H1 (cell line): ENCODE results near the gene USP3. TPM values are rescaled to one million over a fixed set of nuclear protein-coding genes. Genes with fewer than 3 reads are reported as not detected.

Experiments used
- CTCF ChIA-PET: fragments of 300-600 bp; sonication (Branson Sonifier 250); formaldehyde crosslinking; loops from one replicate; lab custom pipeline; 2021; ENCODE audit not compliant: partially characterized antibody; lab: Charles Lee
- POLR2A ChIA-PET: fragments of 300-600 bp; sonication (Branson Sonifier 250); formaldehyde crosslinking; loops from one replicate; lab custom pipeline; 2021; ENCODE audit warnings: inconsistent platforms; ENCODE audit not compliant: partially characterized antibody; lab: Charles Lee
- DNase-seq, 2 experiments: peaks; one replicate each; pipeline versions ENCODE4 v3.0.0 to v3.0.0-alpha.2; 2010 to 2022; ENCODE audit warnings: low spot score in 2 of 2, low read depth in 1 of 2, mixed read lengths in 1 of 2
- FAIRE-seq: peaks from 2 replicates; lab custom pipeline; 2011; peaks lifted over from hg19 to GRCh38; lab: Jason Lieb, UNC
- H2AFZ ChIP-seq: 2 replicates; pipeline ENCODE4 v1.8.1; 2012; ENCODE audit warnings: low read length, inconsistent platforms
- H2AK5ac ChIP-seq: 2 replicates; pipeline ENCODE4 v1.6.1; 2013; ENCODE audit warnings: low read depth, low read length
- H2BK120ac ChIP-seq: replicated peaks from 2 replicates; pipeline ENCODE3; 2013; ENCODE audit warnings: low read depth, low read length, inconsistent platforms
- H2BK12ac ChIP-seq: 2 replicates; pipeline ENCODE4 v1.6.1; 2013; ENCODE audit warnings: low read depth, low read length
- H2BK15ac ChIP-seq: 2 replicates; pipeline ENCODE4 v1.6.1; 2013; ENCODE audit warnings: low read length
- H2BK20ac ChIP-seq: 2 replicates; pipeline ENCODE4 v1.6.1; 2013; ENCODE audit warnings: low read length
- H2BK5ac ChIP-seq: 2 replicates; pipeline ENCODE4 v1.6.1; 2013; ENCODE audit warnings: low read depth, low read length
- H3K14ac ChIP-seq: 2 replicates; pipeline ENCODE4 v1.6.1; 2013; ENCODE audit warnings: inconsistent platforms; ENCODE audit not compliant: insufficient read length
- H3K18ac ChIP-seq: 2 replicates; pipeline ENCODE4 v1.6.1; 2013; ENCODE audit warnings: low read length; ENCODE audit errors: extremely low read depth
- H3K23ac ChIP-seq: 2 replicates; pipeline ENCODE4 v1.6.1; 2013; ENCODE audit warnings: inconsistent platforms; ENCODE audit not compliant: insufficient read length
- H3K23me2 ChIP-seq: 2 replicates; pipeline ENCODE4 v1.6.1; 2013; ENCODE audit warnings: low read depth, low read length
- H3K27ac ChIP-seq: 2 replicates; pipeline ENCODE4 v1.6.1; 2011; ENCODE audit warnings: low read depth, low read length, inconsistent platforms
- H3K27me3 ChIP-seq, 4 experiments: replicated peaks in 1 of 4; 1 replicate in 1 of 4; 2 replicates in 3 of 4; pipeline versions ENCODE4 v1.6.1 to v1.8.1; 2011 to 2013; ENCODE audit warnings: low read length in 3 of 4, mild to moderate bottlenecking in 3 of 4, inconsistent platforms in 2 of 4, mixed read lengths in 2 of 4, moderate library complexity in 1 of 4; ENCODE audit not compliant: control insufficient read depth in 3 of 4, insufficient read depth in 3 of 4; ENCODE audit errors: extremely low read depth in 1 of 4
- H3K36me3 ChIP-seq, 4 experiments: 2 replicates each; pipeline versions ENCODE4 v1.6.1 to v1.8.1; 2011 to 2013; ENCODE audit warnings: mild to moderate bottlenecking in 4 of 4, low read length in 3 of 4, moderate library complexity in 2 of 4, control low read depth in 1 of 4, inconsistent platforms in 1 of 4; ENCODE audit not compliant: insufficient read depth in 4 of 4, control insufficient read depth in 2 of 4
- H3K4ac ChIP-seq: replicated peaks from 2 replicates; pipeline ENCODE3; 2013; ENCODE audit warnings: low read length, low read depth, mixed read lengths, inconsistent platforms; ENCODE audit not compliant: insufficient read length
- H3K4me1 ChIP-seq, 4 experiments: replicated peaks in 1 of 4; 1 replicate in 1 of 4; 2 replicates in 3 of 4; pipeline versions ENCODE4 v1.6.1 to v1.8.1; 2011 to 2013; ENCODE audit warnings: low read length in 3 of 4, inconsistent platforms in 2 of 4, mixed read lengths in 1 of 4; ENCODE audit not compliant: insufficient read depth in 4 of 4, control insufficient read depth in 3 of 4
- H3K4me2 ChIP-seq, 2 experiments: 2 replicates each; pipeline versions ENCODE4 v1.6.1 to v1.8.1; 2011 to 2013; ENCODE audit warnings: low read depth in 2 of 2, low read length in 2 of 2, control low read depth in 1 of 2, inconsistent platforms in 1 of 2, mild to moderate bottlenecking in 1 of 2; ENCODE audit not compliant: insufficient read depth in 1 of 2
- H3K4me3 ChIP-seq, 4 experiments: fragments of 200-600, 300-600 bp in 1 of 4; sonication (generic), shearing (Covaris generic), sonication (Bioruptor Twin) in 1 of 4; 2 replicates each; pipeline versions ENCODE4 v1.5.1 to v1.8.1; 2011 to 2016; ENCODE audit warnings: low read length in 4 of 4, low read depth in 3 of 4, control low read depth in 2 of 4, inconsistent platforms in 2 of 4, mild to moderate bottlenecking in 2 of 4, mixed read lengths in 1 of 4, moderate library complexity in 1 of 4; ENCODE audit not compliant: insufficient read depth in 2 of 4; ENCODE audit errors: extremely low read depth in 1 of 4
- H3K56ac ChIP-seq: replicated peaks from 2 replicates; pipeline ENCODE3; 2013; ENCODE audit warnings: low read depth, mild to moderate bottlenecking, mixed read lengths, low read length, inconsistent platforms; ENCODE audit not compliant: insufficient read length
- H3K79me1 ChIP-seq: 2 replicates; pipeline ENCODE4 v1.6.1; 2013; ENCODE audit warnings: low read depth, low read length, control low read depth
- H3K79me2 ChIP-seq, 2 experiments: 2 replicates each; pipeline versions ENCODE4 v1.6.1 to v1.8.1; 2012 to 2013; ENCODE audit warnings: low read length in 2 of 2, mild to moderate bottlenecking in 2 of 2, inconsistent platforms in 1 of 2; ENCODE audit not compliant: insufficient read depth in 2 of 2, control insufficient read depth in 1 of 2
- H3K9ac ChIP-seq, 4 experiments: replicated peaks in 1 of 4; 1 replicate in 1 of 4; 2 replicates in 3 of 4; pipeline versions ENCODE4 v1.6.1 to v1.8.1; 2011 to 2013; ENCODE audit warnings: low read depth in 3 of 4, low read length in 3 of 4, control low read depth in 2 of 4, mild to moderate bottlenecking in 2 of 4, moderate library complexity in 2 of 4, inconsistent platforms in 1 of 4; ENCODE audit errors: extremely low read depth in 1 of 4
- H3K9me3 ChIP-seq, 2 experiments: 2 replicates each; pipeline versions ENCODE4 v1.6.1 to v1.8.1; 2012 to 2013; ENCODE audit warnings: mild to moderate bottlenecking in 2 of 2, moderate library complexity in 2 of 2, control low read depth in 1 of 2, inconsistent platforms in 1 of 2, low read depth in 1 of 2, low read length in 1 of 2, mixed read lengths in 1 of 2; ENCODE audit not compliant: insufficient read depth in 2 of 2
- H4K20me1 ChIP-seq, 2 experiments: replicated peaks in 1 of 2; 2 replicates each; pipeline versions ENCODE3 to v1.8.1; 2011 to 2013; ENCODE audit warnings: inconsistent platforms in 2 of 2, low read length in 2 of 2, mild to moderate bottlenecking in 1 of 2; ENCODE audit not compliant: insufficient read depth in 2 of 2, control insufficient read depth in 1 of 2
- H4K5ac ChIP-seq: 2 replicates; pipeline ENCODE4 v1.6.1; 2013; ENCODE audit warnings: low read length, low read depth, mixed read lengths, inconsistent platforms; ENCODE audit not compliant: insufficient read length
- H4K8ac ChIP-seq: 2 replicates; pipeline ENCODE4 v1.8.0; 2013; ENCODE audit warnings: mild to moderate bottlenecking, moderate library complexity, low read length, inconsistent platforms; ENCODE audit not compliant: insufficient read depth; ENCODE audit errors: extremely low read depth
- H4K91ac ChIP-seq: replicated peaks from 2 replicates; pipeline ENCODE3; 2013; ENCODE audit warnings: low read length, mixed read lengths, inconsistent platforms; ENCODE audit not compliant: insufficient read length
- E2F6 ChIP-seq: IDR thresholded peaks from 2 replicates; pipeline ENCODE4 v1.6.1; 2012; ENCODE audit warnings: inconsistent platforms
- FOSL1 ChIP-seq: IDR thresholded peaks from 2 replicates; pipeline ENCODE4 v1.6.1; 2011; ENCODE audit warnings: mild to moderate bottlenecking, low read depth, low read length, moderate library complexity; ENCODE audit not compliant: insufficient read depth
- KDM1A ChIP-seq: fragments of 200-600, 300-600 bp; sonication (generic); IDR thresholded peaks from 2 replicates; pipeline ENCODE4 v1.7.1; 2016; ENCODE audit warnings: mild to moderate bottlenecking, low read length, borderline replicate concordance
- KDM5A ChIP-seq: fragments of 200-600 bp; IDR thresholded peaks from 2 replicates; pipeline ENCODE4 v1.7.1; 2012; ENCODE audit warnings: mild to moderate bottlenecking, low read length, inconsistent platforms, mixed read lengths
- MAFK ChIP-seq: IDR thresholded peaks from 2 replicates; pipeline ENCODE4 v1.6.1; 2012; ENCODE audit warnings: low read depth, mild to moderate bottlenecking, improper control_type of control experiment, low read length
- POLR2AphosphoS5 ChIP-seq: IDR thresholded peaks from 2 replicates; pipeline ENCODE4 v1.6.1; 2011; ENCODE audit warnings: low read depth, low read length
- POU5F1 ChIP-seq: IDR thresholded peaks from 2 replicates; pipeline ENCODE4 v1.6.1; 2011; ENCODE audit warnings: low read depth, mild to moderate bottlenecking, low read length, moderate library complexity
- RBBP5 ChIP-seq: IDR thresholded peaks from 2 replicates; pipeline ENCODE4 v1.7.1; 2012; ENCODE audit warnings: low read depth, mild to moderate bottlenecking, inconsistent platforms, low read length, moderate library complexity, borderline replicate concordance
- SAP30 ChIP-seq: fragments of 300-600 bp; sonication (generic); IDR thresholded peaks from 2 replicates; pipeline ENCODE4 v1.7.1; 2012; ENCODE audit warnings: low read length, moderate library complexity, mild to moderate bottlenecking, inconsistent platforms; ENCODE audit not compliant: insufficient read depth, insufficient replicate concordance
- TBP ChIP-seq: IDR thresholded peaks from 2 replicates; pipeline ENCODE4 v1.6.1; 2011; ENCODE audit warnings: low read depth, low read length, improper control_type of control experiment
- WGBS, 2 experiments: shearing (Covaris generic) in 1 of 2; methylation state at CpG; one replicate each; pipeline versions ENCODE4 v1.1.6 to v1.1.7; 2013 to 2015; ENCODE audit warnings: low lambda C conversion rate in 2 of 2, mixed read lengths in 2 of 2, inconsistent platforms in 1 of 2, low coverage in 1 of 2, missing lambda C conversion rate in 1 of 2; ENCODE audit not compliant: insufficient replicate concordance in 2 of 2, insufficient coverage in 1 of 2, insufficient read length in 1 of 2; ENCODE audit errors: extremely low coverage in 1 of 2, missing lambda C conversion rate in 1 of 2; 5-methylcytosine and 5-hydroxymethylcytosine counted together
- polyA plus RNA-seq, 7 experiments: library from polyadenylated mRNA; depleted of rRNA in 3 of 7; stranded (reverse) in 5 of 7; unstranded in 2 of 7; fragments of >200 nt in 5 of 7; fragments of 200-250 nt in 2 of 7; gene quantifications; 1 replicate in 5 of 7; 2 replicates in 1 of 7; 4 replicates in 1 of 7; pipeline versions ENCODE4 v1.2.1 to v1.2.3, GENCODE V29; 2011 to 2013; ENCODE audit warnings: missing spikeins in 2 of 7, mixed read lengths in 2 of 7
- total RNA-seq: library from RNA; stranded (reverse); fragmentation: NEBNext Ultra II Directional; extraction: Animal tissue kit (Norgen Biotek cat#: 25700); gene quantifications from 2 replicates; pipeline ENCODE4 v1.2.1, GENCODE V29; 2021

Gene USP3
- total and polyA plus RNA-seq, 2 of the 8 experiments (the other 6 are each of a cell fraction or from before 2014, with no cell fraction given) = 15.5 to 16.2 TPM

GRCh38 chr15:63595688-63596087 lies 91.3 kb downstream of the USP3 start:
- Histone ChIP-seq H3K9me3 (no peaks in the 10 kb centered on the region), H4K91ac (no peak overlapping the region), H3K23me2 (peaks cover 5% of the 10 kb centered on the region; the same call in 1 of the 2 replicates), H3K4me1 (peaks cover 0 to 21% (median 12%) of the 10 kb centered on the region in 4 experiments; a peak in 6 of 7 replicates), H2BK5ac (no peak overlapping the region), H2BK120ac (no peak overlapping the region), H3K27me3 (peaks cover 0 to 13% (median 4%) of the 10 kb centered on the region in 4 experiments; a peak in 3 of 7 replicates), H2BK15ac (no peak overlapping the region), H3K79me2 (no peaks in the 10 kb centered on the region), H2BK20ac (no peak overlapping the region), H4K5ac (no peak overlapping the region), H4K8ac (no peak overlapping the region), H3K36me3 (0 out of 8 replicates have a peak, but pooled peaks cover 0 to 3% (median 1%) of the 10 kb centered on the region in 4 experiments), H3K4me3 (no peak overlapping the region), H2BK12ac (no peak overlapping the region), H3K27ac (no peak overlapping the region), H2AK5ac (no peak overlapping the region), H3K4me2 (no peak overlapping the region), H3K18ac (no peak overlapping the region), H3K4ac (no peak overlapping the region), H4K20me1 (no peaks in the 10 kb centered on the region), H3K14ac (no peak overlapping the region), H3K23ac (no peak overlapping the region), H2AFZ (no peak overlapping the region), H3K56ac (no peak overlapping the region), H3K79me1 (no peaks in the 10 kb centered on the region; the same call in 1 of the 2 replicates), H3K9ac (no peak overlapping the region)
- no peak for DNase-seq
- POLR2A ChIA-PET = interaction anchor here (1.1 kb wide), 1 partner anchor 90 kb away, joined by 3 read pairs; no protein-coding TSS in a partner anchor
- FAIRE-seq = no peak
- CTCF ChIA-PET = interaction anchor here (1.0 to 2.4 kb wide), 10 partner anchors 8 to 133 kb away, joined by 3 to 8 read pairs (median 3); partner anchors contain the start of gene USP3
- 83% methylated on average over 1 of the region's 1 CpG; no CpG with 5 or more reads in 1 of the 2 experiments for WGBS, 2 experiments
- TF ChIP-seq FOSL1 (no peak), SAP30 (no peak), RBBP5 (no peak), KDM1A (no peak), TBP (no peak), MAFK (no peak), POU5F1 (no peak), E2F6 (no peak), KDM5A (no peak), POLR2AphosphoS5 (no peak)
